HCT116 (cell line): ENCODE measurements around the gene GRB2. TPM values are rescaled to one million over a fixed set of nuclear protein-coding genes. Genes with fewer than 3 reads are reported as not detected.
"Not testable (repeated sequence)": the region's sequence is repeated elsewhere in the genome, so short reads cannot be mapped to it uniquely, and the experiment has no call there.

Source experiments
- ATAC-seq: fragments of 200-7000 bp; cut with Tn5 transposase; 2 replicates; pipeline ENCODE4 v1.9.1; 2020; ENCODE audit warnings: mild to moderate bottlenecking, moderate library complexity
- BruUV-seq: library from RNA; stranded (reverse); fragments of 400-500 nt; replicated peaks from 2 replicates; lab custom pipeline; 2021; lab: Mats Ljungman, UMichigan
- CTCF ChIA-PET: fragments of 300-600 bp; sonication (Branson Sonifier 250); formaldehyde crosslinking; loops from one replicate; lab custom pipeline; 2021; ENCODE audit warnings: antibody characterized with exemption; lab: Charles Lee
- POLR2A ChIA-PET: fragments of 300-600, 350-600 bp; sonication (Branson Sonifier 250); formaldehyde crosslinking; loops from one replicate; lab custom pipeline; 2021; ENCODE audit warnings: antibody characterized with exemption; lab: Charles Lee
- RAD21 ChIA-PET, 2 experiments: fragments of 300-600 bp; sonication (Branson Sonifier 250); formaldehyde crosslinking; loops; one replicate each; lab custom pipeline; 2023; ENCODE audit warnings: low total read pairs in 2 of 2; ENCODE audit not compliant: uncharacterized antibody in 2 of 2, unreplicated experiment in 2 of 2, low non-redundant PET in 1 of 2; lab: Charles Lee
- DNase-seq: peaks from one replicate; pipeline ENCODE4 v3.0.0-alpha.2; 2010; ENCODE audit warnings: low read depth, low spot score
- H2AFZ ChIP-seq: fragments of 200-600 bp; shearing (Covaris generic), sonication (generic); 2 replicates; pipeline ENCODE4 v1.6.1; 2017; ENCODE audit warnings: low read depth, mixed run types, mixed read lengths, antibody characterized with exemption, low read length; ENCODE audit not compliant: poor library complexity, severe bottlenecking
- H3K27ac ChIP-seq: 2 replicates; pipeline ENCODE4 v1.5.1; 2012; ENCODE audit warnings: low read depth, low read length
- H3K27me3 ChIP-seq: fragments of 200-600 bp; sonication (generic); 2 replicates; pipeline ENCODE4 v1.6.1; 2016; ENCODE audit warnings: mixed run types, low read length, mixed read lengths; ENCODE audit not compliant: insufficient read depth
- H3K36me3 ChIP-seq, 2 experiments: fragments of 200-500 bp in 1 of 2; fragments of 200-600 bp in 1 of 2; sonication (Bioruptor generic) in 1 of 2; sonication (generic) in 1 of 2; 2 replicates each; pipeline versions ENCODE4 v1.5.1 to v1.6.1; 2014 to 2016; ENCODE audit warnings: low read length in 2 of 2, inconsistent platforms in 1 of 2, mixed read lengths in 1 of 2, mixed run types in 1 of 2; ENCODE audit not compliant: insufficient read depth in 2 of 2, control insufficient read depth in 1 of 2
- H3K4me1 ChIP-seq, 2 experiments: fragments of 200-600 bp in 1 of 2; sonication (generic) in 1 of 2; 2 replicates each; pipeline versions ENCODE4 v1.5.1 to v1.6.1; 2012 to 2017; ENCODE audit warnings: low read length in 2 of 2, inconsistent platforms in 1 of 2, mild to moderate bottlenecking in 1 of 2, mixed read lengths in 1 of 2, mixed run types in 1 of 2, moderate library complexity in 1 of 2; ENCODE audit not compliant: insufficient read depth in 2 of 2, control insufficient read depth in 1 of 2
- H3K4me2 ChIP-seq: fragments of 200-600 bp; sonication (generic); 2 replicates; pipeline ENCODE4 v1.6.1; 2017; ENCODE audit warnings: mixed run types, low read length, mixed read lengths
- H3K4me3 ChIP-seq, 2 experiments: fragments of 200-600 bp in 1 of 2; sonication (generic) in 1 of 2; replicated peaks in 1 of 2; 2 replicates each; pipeline ENCODE4 v1.5.1; 2011 to 2016; ENCODE audit warnings: low read length in 2 of 2, control low read depth in 1 of 2, low read depth in 1 of 2, mild to moderate bottlenecking in 1 of 2, mixed read lengths in 1 of 2, mixed run types in 1 of 2
- H3K79me2 ChIP-seq: fragments of 200-600 bp; sonication (generic); 2 replicates; pipeline ENCODE4 v1.6.1; 2017; ENCODE audit warnings: mild to moderate bottlenecking, mixed run types, low read length, moderate library complexity, mixed read lengths; ENCODE audit not compliant: insufficient read depth
- H3K9ac ChIP-seq: fragments of 200-600 bp; sonication (generic); 2 replicates; pipeline ENCODE4 v1.6.1; 2016; ENCODE audit warnings: low read length, mixed read lengths
- H3K9me2 ChIP-seq: fragments of 200-600 bp; sonication (generic), shearing (Covaris generic); 2 replicates; pipeline ENCODE4 v1.6.1; 2017; ENCODE audit warnings: mixed run types, mild to moderate bottlenecking, moderate library complexity; ENCODE audit not compliant: insufficient read depth
- H3K9me3 ChIP-seq, 2 experiments: fragments of 200-500 bp in 1 of 2; fragments of 200-600 bp in 1 of 2; sonication (Bioruptor generic) in 1 of 2; sonication (generic) in 1 of 2; 2 replicates each; pipeline ENCODE4 v1.6.1; 2014 to 2017; ENCODE audit warnings: low read length in 2 of 2, mixed read lengths in 2 of 2, inconsistent platforms in 1 of 2, low read depth in 1 of 2, mild to moderate bottlenecking in 1 of 2, mixed run types in 1 of 2, moderate library complexity in 1 of 2; ENCODE audit not compliant: control insufficient read depth in 1 of 2, insufficient read depth in 1 of 2
- H4K20me1 ChIP-seq: fragments of 200-600 bp; sonication (generic), shearing (Covaris generic); 2 replicates; pipeline ENCODE4 v1.6.1; 2017; ENCODE audit warnings: mixed run types, mild to moderate bottlenecking, moderate library complexity; ENCODE audit not compliant: insufficient read depth
- CBX3 ChIP-seq: IDR thresholded peaks from 2 replicates; pipeline ENCODE4 v1.6.1; 2012; ENCODE audit warnings: low read depth
- CEBPB ChIP-seq: IDR thresholded peaks from 2 replicates; pipeline ENCODE4 v1.6.1; 2012; ENCODE audit warnings: low read depth
- EGR1 ChIP-seq: IDR thresholded peaks from 2 replicates; pipeline ENCODE4 v1.6.1; 2012; ENCODE audit warnings: low read depth
- FOSL1 ChIP-seq: IDR thresholded peaks from 2 replicates; pipeline ENCODE4 v1.6.1; 2012; ENCODE audit warnings: low read depth
- JUND ChIP-seq: IDR thresholded peaks from 2 replicates; pipeline ENCODE4 v1.6.1; 2012
- SIN3A ChIP-seq: IDR thresholded peaks from 2 replicates; pipeline ENCODE4 v1.6.1; 2012; ENCODE audit warnings: low read depth
- SRF ChIP-seq: IDR thresholded peaks from 2 replicates; pipeline ENCODE4 v1.6.1; 2012; ENCODE audit warnings: low read depth
- YY1 ChIP-seq: IDR thresholded peaks from 2 replicates; pipeline ENCODE4 v1.6.1; 2011; ENCODE audit warnings: low read length, low read depth, moderate library complexity, mild to moderate bottlenecking; ENCODE audit not compliant: insufficient replicate concordance; ENCODE audit errors: extremely low read depth
- ZNF274 ChIP-seq: fragments of 200-500 bp; sonication (Bioruptor generic); IDR thresholded peaks from 2 replicates; pipeline ENCODE4 v1.6.1; 2014; ENCODE audit warnings: mild to moderate bottlenecking, low read depth, low read length, inconsistent platforms
- intact Hi-C: fragments of 100-400 bp; cut with micrococcal nuclease; formaldehyde crosslinking; loops from 2 replicates; pipeline ENCODE4 v1.10.0; 2022
- total RNA-seq: library from RNA; stranded (reverse); gene quantifications from one replicate; pipeline ENCODE4 v1.2.1, GENCODE V29; 2021; ENCODE audit not compliant: unreplicated experiment
- TF ChIP-seq, protein P1 (sequence below): IDR thresholded peaks from 2 replicates; pipeline ENCODE4 v1.6.1; 2012
- TF ChIP-seq, protein P2 (sequence below): IDR thresholded peaks from 2 replicates; pipeline ENCODE4 v1.6.1; 2011; ENCODE audit warnings: mild to moderate bottlenecking, low read length, moderate library complexity; ENCODE audit not compliant: insufficient replicate concordance; ENCODE audit errors: extremely low read depth
- TF ChIP-seq, protein P3 (sequence below): IDR thresholded peaks from 2 replicates; pipeline ENCODE4 v1.6.1; 2012; ENCODE audit warnings: low read depth
- TF ChIP-seq, protein P4 (sequence below): IDR thresholded peaks from 2 replicates; pipeline ENCODE4 v1.6.1; 2012

The GRB2 gene
- total RNA-seq, 1 experiment from 2014 or later = 146 TPM

DNA sequence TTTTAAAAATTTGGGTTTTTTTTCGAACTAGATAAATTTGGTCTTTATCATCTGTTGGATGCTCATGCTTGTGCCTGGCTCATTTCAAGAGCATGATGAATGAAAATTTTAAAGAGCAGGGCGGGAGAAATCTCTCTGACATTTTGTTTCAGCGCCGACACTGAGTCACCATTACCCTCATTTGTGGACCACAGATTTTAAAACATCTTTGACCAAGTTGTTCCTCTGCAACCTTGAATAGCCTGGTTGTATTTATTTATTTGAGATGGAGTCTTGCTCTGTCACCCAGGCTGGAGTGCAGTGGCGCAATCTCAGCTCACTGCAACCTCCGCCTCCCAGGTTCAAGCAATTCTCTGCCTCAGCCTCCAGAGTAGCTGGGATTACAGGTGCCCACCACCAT lies 29.0 kb upstream of the GRB2 start:
- BruUV-seq, H3K27ac ChIP-seq, DNase-seq, H3K9ac ChIP-seq, RAD21 ChIA-PET, ATAC-seq, H4K20me1 ChIP-seq, H3K79me2 ChIP-seq, H3K27me3 ChIP-seq, H3K9me2 ChIP-seq, H3K4me2 ChIP-seq, intact Hi-C loops, H3K9me3 ChIP-seq, H2AFZ ChIP-seq, H3K4me3 ChIP-seq, H3K36me3 ChIP-seq: not testable (repeated sequence)
- CTCF ChIA-PET = interaction anchor here (1.0 kb wide), 1 partner anchor 82 kb away, joined by 3 read pairs; the partner anchor contains the start of gene TSEN54
- POLR2A ChIA-PET = interaction anchor here (0.6 kb wide), 1 partner anchor 302 kb away, joined by 4 read pairs; no protein-coding TSS in a partner anchor
- H3K4me1 ChIP-seq = peaks cover 23 to 25% of the 10 kb centered on the region in 2 experiments

DNA sequence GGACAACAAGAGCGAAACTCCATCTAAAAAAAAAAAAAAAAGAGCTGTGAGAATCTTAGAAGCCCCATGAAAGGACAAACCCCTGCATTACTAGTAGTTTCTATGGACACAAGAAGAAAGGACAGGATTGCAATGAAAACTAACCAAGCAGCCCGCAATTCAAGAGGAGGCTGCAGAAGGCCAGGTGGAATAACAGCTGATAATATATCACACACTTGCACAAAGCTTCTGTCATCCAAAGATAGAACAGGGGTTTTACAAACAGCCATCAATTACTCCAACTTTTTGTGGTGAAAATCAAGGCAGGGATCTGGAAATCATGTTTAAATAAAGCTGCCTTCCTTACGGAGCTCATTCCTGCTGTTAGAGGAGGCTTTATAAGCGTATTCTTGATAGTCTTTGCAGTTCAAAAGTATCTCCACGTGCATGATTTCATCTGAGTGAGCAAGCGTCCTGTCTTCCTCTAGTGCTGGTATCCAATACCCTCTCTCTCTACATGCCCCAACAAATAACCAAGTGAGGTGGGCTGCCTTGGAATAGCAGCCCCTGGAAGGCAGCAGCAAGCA lies 27.8 kb upstream of the GRB2 start:
- Histone ChIP-seq H4K20me1 (no peaks in the 10 kb centered on the region), H3K27me3 (no peaks in the 10 kb centered on the region), H3K9me3 (no peaks in the 10 kb centered on the region), H3K4me3 (no peak overlapping the region), H3K9ac (no peak overlapping the region), H3K79me2 (no peaks in the 10 kb centered on the region), H3K9me2 (no peaks in the 10 kb centered on the region), H2AFZ (no peak overlapping the region), H3K4me2 (no peak overlapping the region), H3K4me1 (peaks cover 34 to 35% of the 10 kb centered on the region in 2 experiments), H3K27ac (no peak overlapping the region), H3K36me3 (no peaks in the 10 kb centered on the region)
- intact Hi-C loops = no loop called here
- ChIA-PET RAD21 (no interaction called here), POLR2A (interaction anchor here (1.1 kb wide), 1 partner anchor 23 kb away, joined by 3 read pairs; the partner anchor contains the start of gene TMEM94), CTCF (interaction anchor here (1.1 kb wide), 1 partner anchor 168 kb away, joined by 3 read pairs; no protein-coding TSS in a partner anchor)
- no peak for ATAC-seq
- BruUV-seq = no TSS peak
- no peak for DNase-seq
- TF ChIP-seq YY1 = no peak
- no peak for TF ChIP-seq SIN3A
- no peak for TF ChIP-seq FOSL1
- TF ChIP-seq, protein P1, sequence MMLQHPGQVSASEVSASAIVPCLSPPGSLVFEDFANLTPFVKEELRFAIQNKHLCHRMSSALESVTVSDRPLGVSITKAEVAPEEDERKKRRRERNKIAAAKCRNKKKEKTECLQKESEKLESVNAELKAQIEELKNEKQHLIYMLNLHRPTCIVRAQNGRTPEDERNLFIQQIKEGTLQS = no peak
- no peak for TF ChIP-seq SRF
- no peak for TF ChIP-seq CBX3
- TF ChIP-seq, protein P2, sequence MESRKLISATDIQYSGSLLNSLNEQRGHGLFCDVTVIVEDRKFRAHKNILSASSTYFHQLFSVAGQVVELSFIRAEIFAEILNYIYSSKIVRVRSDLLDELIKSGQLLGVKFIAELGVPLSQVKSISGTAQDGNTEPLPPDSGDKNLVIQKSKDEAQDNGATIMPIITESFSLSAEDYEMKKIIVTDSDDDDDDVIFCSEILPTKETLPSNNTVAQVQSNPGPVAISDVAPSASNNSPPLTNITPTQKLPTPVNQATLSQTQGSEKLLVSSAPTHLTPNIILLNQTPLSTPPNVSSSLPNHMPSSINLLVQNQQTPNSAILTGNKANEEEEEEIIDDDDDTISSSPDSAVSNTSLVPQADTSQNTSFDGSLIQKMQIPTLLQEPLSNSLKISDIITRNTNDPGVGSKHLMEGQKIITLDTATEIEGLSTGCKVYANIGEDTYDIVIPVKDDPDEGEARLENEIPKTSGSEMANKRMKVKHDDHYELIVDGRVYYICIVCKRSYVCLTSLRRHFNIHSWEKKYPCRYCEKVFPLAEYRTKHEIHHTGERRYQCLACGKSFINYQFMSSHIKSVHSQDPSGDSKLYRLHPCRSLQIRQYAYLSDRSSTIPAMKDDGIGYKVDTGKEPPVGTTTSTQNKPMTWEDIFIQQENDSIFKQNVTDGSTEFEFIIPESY = no peak
- TF ChIP-seq, protein P3, sequence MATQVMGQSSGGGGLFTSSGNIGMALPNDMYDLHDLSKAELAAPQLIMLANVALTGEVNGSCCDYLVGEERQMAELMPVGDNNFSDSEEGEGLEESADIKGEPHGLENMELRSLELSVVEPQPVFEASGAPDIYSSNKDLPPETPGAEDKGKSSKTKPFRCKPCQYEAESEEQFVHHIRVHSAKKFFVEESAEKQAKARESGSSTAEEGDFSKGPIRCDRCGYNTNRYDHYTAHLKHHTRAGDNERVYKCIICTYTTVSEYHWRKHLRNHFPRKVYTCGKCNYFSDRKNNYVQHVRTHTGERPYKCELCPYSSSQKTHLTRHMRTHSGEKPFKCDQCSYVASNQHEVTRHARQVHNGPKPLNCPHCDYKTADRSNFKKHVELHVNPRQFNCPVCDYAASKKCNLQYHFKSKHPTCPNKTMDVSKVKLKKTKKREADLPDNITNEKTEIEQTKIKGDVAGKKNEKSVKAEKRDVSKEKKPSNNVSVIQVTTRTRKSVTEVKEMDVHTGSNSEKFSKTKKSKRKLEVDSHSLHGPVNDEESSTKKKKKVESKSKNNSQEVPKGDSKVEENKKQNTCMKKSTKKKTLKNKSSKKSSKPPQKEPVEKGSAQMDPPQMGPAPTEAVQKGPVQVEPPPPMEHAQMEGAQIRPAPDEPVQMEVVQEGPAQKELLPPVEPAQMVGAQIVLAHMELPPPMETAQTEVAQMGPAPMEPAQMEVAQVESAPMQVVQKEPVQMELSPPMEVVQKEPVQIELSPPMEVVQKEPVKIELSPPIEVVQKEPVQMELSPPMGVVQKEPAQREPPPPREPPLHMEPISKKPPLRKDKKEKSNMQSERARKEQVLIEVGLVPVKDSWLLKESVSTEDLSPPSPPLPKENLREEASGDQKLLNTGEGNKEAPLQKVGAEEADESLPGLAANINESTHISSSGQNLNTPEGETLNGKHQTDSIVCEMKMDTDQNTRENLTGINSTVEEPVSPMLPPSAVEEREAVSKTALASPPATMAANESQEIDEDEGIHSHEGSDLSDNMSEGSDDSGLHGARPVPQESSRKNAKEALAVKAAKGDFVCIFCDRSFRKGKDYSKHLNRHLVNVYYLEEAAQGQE = no peak
- TF ChIP-seq JUND = no peak
- TF ChIP-seq, protein P4, sequence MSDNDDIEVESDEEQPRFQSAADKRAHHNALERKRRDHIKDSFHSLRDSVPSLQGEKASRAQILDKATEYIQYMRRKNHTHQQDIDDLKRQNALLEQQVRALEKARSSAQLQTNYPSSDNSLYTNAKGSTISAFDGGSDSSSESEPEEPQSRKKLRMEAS = no peak
- no peak for TF ChIP-seq EGR1
- no peak for TF ChIP-seq CEBPB
- TF ChIP-seq ZNF274 = no peak
